ENCODE data around the gene CCDC9B. TPM values are rescaled to one million over a fixed set of nuclear protein-coding genes. Genes with fewer than 3 reads are reported as not detected.

Gene CCDC9B
- total and polyA plus RNA-seq, 5 donors = 71.9 to 144 (median 130) TPM

DNA sequence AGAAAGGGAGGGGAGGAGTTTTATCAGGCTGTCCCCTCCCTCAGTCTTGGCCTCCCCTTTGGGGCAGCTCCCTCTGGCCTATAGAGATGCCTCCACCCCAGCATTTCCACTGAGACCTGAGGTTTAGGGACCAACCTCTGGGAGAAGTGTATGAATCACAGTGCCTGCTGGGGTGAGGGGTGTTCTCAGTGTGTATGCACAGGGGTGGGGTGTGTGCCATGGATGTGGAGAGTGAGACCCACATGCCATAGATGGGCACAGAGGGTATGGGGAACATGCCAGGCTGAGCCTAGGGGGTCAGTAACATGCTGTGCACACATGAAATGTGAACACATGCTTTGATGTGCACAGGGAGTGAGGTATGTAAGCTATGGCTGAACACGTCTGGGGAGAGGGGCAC is 45.4 kb downstream of the CCDC9B start:
- intact Hi-C loops (cut with DNase I) = no loop called here
- Histone ChIP-seq H3K27me3 (ENCODE audit: control insufficient read depth, insufficient read depth) (no peaks in the 10 kb centered on the region), H3K4me1 (ENCODE audit: control insufficient read depth, insufficient read depth, low read length) (peaks cover 8% of the 10 kb centered on the region), H3K27ac (ENCODE audit: low read length) (peak overlapping the region; percentile 33), H3K4me3 (ENCODE audit: low read length) (no peak overlapping the region), H3K9me3 (ENCODE audit: control insufficient read depth, low read length) (no peaks in the 10 kb centered on the region)
- no peak for ATAC-seq
- 61% methylated on average over 1 of the region's 1 CpG for WGBS
- no peak for DNase-seq

- DNase-seq = peak; percentile 6 to 57 (median 40)
- intact Hi-C loops (cut with DNase I) = no loop called here
- H3K4me3 ChIP-seq (ENCODE audit: low read length) = no peak overlapping the region
- no peaks in the 10 kb centered on the region for H3K27me3 ChIP-seq (ENCODE audit: control insufficient read depth, insufficient read depth)
- peaks cover 8% of the 10 kb centered on the region for H3K4me1 ChIP-seq (ENCODE audit: control insufficient read depth, insufficient read depth, low read length)
- no peak for ATAC-seq
- no peak overlapping the region for H3K27ac ChIP-seq (ENCODE audit: low read length)
- H3K9me3 ChIP-seq (ENCODE audit: control insufficient read depth, low read length) = no peaks in the 10 kb centered on the region
- WGBS = 92% methylated on average over 20 of the region's 20 CpGs
Observed at GRCh38 chr15:40293905-40294895, 46.5 kb downstream of the CCDC9B start.

DNA sequence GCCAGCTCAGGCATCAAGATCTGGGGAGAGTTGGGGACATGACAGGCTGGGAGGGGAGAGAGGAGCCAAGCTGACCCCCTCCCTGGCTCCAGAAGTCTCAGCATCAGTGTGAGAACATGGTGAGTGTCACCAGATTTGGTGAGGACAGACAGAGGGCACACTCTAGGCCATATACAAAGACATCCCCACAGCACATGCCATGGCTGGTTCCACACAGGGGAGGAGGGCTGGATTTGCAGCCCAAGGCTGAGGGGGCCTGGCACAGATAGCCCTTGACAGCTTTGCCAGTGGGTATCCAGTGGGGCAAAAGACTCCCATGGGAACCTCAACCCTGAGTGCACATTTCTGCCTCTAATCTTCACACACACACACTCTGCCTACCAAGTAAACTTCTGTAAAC is 47.7 kb downstream of the CCDC9B start:
- ATAC-seq = peak in 1 of 2 donors; percentile 13
- intact Hi-C loops (cut with DNase I) = no loop called here
- DNase-seq = peak; percentile 5 to 48 (median 47)
- no peaks in the 10 kb centered on the region for H3K9me3 ChIP-seq (ENCODE audit: control insufficient read depth, low read length)
- H3K4me1 ChIP-seq (ENCODE audit: control insufficient read depth, insufficient read depth, low read length) = peaks cover 8% of the 10 kb centered on the region
- H3K27ac ChIP-seq (ENCODE audit: low read length) = peak overlapping the region; percentile 20
- no peak overlapping the region for H3K4me3 ChIP-seq (ENCODE audit: low read length)
- no peaks in the 10 kb centered on the region for H3K27me3 ChIP-seq (ENCODE audit: control insufficient read depth, insufficient read depth)

DNA sequence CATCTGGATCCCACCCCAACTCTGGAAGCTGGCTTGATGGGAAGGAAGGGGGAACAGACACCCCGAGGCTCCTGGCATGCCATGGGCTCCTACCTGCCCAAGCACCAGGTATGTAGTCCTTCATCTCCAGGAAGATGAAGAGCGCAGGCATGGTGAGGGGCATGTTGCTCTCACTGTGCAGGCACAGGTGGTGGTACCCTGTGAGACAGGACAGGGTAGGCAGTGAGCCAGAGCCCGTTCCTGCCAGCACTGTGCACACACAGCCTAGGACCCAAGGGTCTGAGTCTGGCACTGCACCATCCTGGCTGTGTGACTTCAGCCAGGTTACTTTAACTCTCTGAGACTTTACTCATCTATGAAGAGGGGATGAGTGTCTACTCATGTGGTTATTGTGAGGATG is 48.5 kb downstream of the CCDC9B start:
- H3K4me1 ChIP-seq (ENCODE audit: control insufficient read depth, insufficient read depth, low read length) = peaks cover 8% of the 10 kb centered on the region
- peak in 2 of 3 donors; percentile 37 to 60 for DNase-seq
- no peaks in the 10 kb centered on the region for H3K9me3 ChIP-seq (ENCODE audit: control insufficient read depth, low read length)
- H3K4me3 ChIP-seq (ENCODE audit: low read length) = no peak overlapping the region
- no peaks in the 10 kb centered on the region for H3K27me3 ChIP-seq (ENCODE audit: control insufficient read depth, insufficient read depth)
- WGBS = 86% methylated on average over 3 of the region's 3 CpGs
- H3K27ac ChIP-seq (ENCODE audit: low read length) = no peak overlapping the region
- ATAC-seq = no peak
- intact Hi-C loops (cut with DNase I) = no loop called here

DNA sequence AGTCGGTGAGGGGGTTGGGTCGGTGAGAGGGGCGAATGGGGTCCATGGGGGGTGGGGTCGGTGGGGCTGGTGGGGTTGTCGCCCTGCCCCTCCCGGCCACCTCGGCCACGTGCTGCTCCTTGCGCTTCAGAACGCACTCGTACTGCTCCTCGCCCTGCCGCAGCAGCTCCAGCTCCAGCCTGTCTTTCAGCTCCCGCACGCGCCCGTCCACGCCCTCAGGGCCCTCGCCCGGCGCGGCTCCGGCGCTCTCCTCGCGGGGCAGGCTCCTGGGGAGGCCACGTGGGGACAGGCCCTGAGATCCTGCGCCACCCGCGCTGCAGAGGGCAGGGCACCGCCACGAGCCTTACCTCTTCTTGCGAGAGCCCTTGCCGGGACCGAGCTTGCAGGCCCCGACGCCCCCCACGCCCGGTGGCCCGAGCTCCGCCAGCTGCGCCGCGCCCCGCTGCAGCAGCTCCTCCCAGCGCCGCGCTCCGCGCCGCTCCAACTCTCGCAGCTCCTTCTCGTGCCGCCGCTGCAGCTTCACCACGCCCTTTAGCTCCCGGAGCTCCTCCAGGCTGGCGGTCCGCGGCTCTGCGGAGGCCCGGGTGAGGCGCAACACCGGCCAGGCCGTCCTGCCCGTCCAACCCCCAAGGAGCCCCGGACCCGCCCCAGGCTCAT is 49.7 kb downstream of the CCDC9B start:
- 13% methylated on average over 68 of the region's 68 CpGs for WGBS
- peaks cover 8% of the 10 kb centered on the region for H3K4me1 ChIP-seq (ENCODE audit: control insufficient read depth, insufficient read depth, low read length)
- H3K4me3 ChIP-seq (ENCODE audit: low read length) = no peak overlapping the region
- no peak overlapping the region for H3K27ac ChIP-seq (ENCODE audit: low read length)
- intact Hi-C loops (cut with DNase I) = no loop called here
- H3K9me3 ChIP-seq (ENCODE audit: control insufficient read depth, low read length) = no peaks in the 10 kb centered on the region
- no peaks in the 10 kb centered on the region for H3K27me3 ChIP-seq (ENCODE audit: control insufficient read depth, insufficient read depth)
- ATAC-seq (peak; percentile 54 to 71), DNase-seq (peak; percentile 66 to 84 (median 81))

- H3K27me3 ChIP-seq (ENCODE audit: control insufficient read depth, insufficient read depth) = no peaks in the 10 kb centered on the region
- DNase-seq = peak in 1 of 3 donors; percentile 13
- WGBS = 38% methylated on average over 12 of the region's 12 CpGs
- no peak overlapping the region for H3K27ac ChIP-seq (ENCODE audit: low read length)
- no peak overlapping the region for H3K4me3 ChIP-seq (ENCODE audit: low read length)
- ATAC-seq = no peak
- intact Hi-C loops (cut with DNase I) = no loop called here
- peaks cover 8% of the 10 kb centered on the region for H3K4me1 ChIP-seq (ENCODE audit: control insufficient read depth, insufficient read depth, low read length)
- H3K9me3 ChIP-seq (ENCODE audit: control insufficient read depth, low read length) = no peaks in the 10 kb centered on the region
Observed at GRCh38 chr15:40290545-40290917, 50.2 kb downstream of the CCDC9B start.

DNA sequence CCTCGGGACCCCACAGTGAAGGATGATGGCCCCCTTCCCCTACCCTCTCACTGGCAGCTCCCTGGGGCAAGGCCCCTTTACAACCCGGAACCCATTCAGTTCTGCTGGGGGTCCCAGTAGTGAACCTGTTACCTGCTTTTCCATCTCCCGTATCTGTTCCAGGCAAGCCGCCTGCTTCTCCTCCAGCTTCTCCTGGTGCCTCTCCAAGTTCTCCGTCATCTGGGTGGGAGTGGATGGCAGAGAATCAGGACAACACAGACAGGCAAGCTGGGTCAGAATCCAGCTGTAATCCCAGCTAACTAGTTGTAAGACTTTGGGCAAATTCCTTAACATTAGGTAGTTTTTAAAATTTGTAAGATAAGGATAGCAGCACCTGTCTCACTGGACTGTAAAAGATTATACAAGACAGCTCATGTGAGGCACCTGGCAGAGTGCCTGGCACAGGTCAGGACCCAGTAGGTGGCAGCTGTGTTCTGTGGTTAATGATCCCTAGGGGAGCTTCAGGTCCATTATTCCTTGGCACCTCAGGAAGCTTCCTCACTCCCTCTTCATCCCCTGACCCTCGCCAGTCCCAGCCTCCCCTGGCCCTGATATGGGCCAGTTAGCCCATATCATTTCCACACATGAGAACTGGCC is 51.5 kb downstream of the CCDC9B start:
- Histone ChIP-seq H3K4me3 (ENCODE audit: low read length) (no peak overlapping the region), H3K4me1 (ENCODE audit: control insufficient read depth, insufficient read depth, low read length) (peaks cover 4% of the 10 kb centered on the region), H3K27ac (ENCODE audit: low read length) (no peak overlapping the region), H3K9me3 (ENCODE audit: control insufficient read depth, low read length) (no peaks in the 10 kb centered on the region), H3K27me3 (ENCODE audit: control insufficient read depth, insufficient read depth) (no peaks in the 10 kb centered on the region)
- intact Hi-C loops (cut with DNase I) = loop anchor here in 1 of 4 donors (10.0 kb wide), 1 partner anchor 126 kb away; no protein-coding TSS in a partner anchor
- WGBS = 65% methylated on average over 6 of the region's 6 CpGs
- ATAC-seq (no peak), DNase-seq (peak in 2 of 3 donors; percentile 53 to 68)

- DNase-seq (peak in 2 of 3 donors; percentile 53 to 66), ATAC-seq (no peak)
- Histone ChIP-seq H3K4me3 (ENCODE audit: low read length) (no peak overlapping the region), H3K27ac (ENCODE audit: low read length) (no peak overlapping the region), H3K27me3 (ENCODE audit: control insufficient read depth, insufficient read depth) (no peaks in the 10 kb centered on the region), H3K9me3 (ENCODE audit: control insufficient read depth, low read length) (no peaks in the 10 kb centered on the region), H3K4me1 (ENCODE audit: control insufficient read depth, insufficient read depth, low read length) (peaks cover 4% of the 10 kb centered on the region)
- WGBS = 57% methylated on average over 4 of the region's 4 CpGs
- intact Hi-C loops (cut with DNase I) = loop anchor here in 1 of 4 donors (10.0 kb wide), 1 partner anchor 127 kb away; no protein-coding TSS in a partner anchor
Observed at GRCh38 chr15:40287968-40288367, 52.8 kb downstream of the CCDC9B start.

GRCh38 chr15:40287505-40287904 is 53.2 kb downstream of the CCDC9B start:
- DNase-seq = peak in 1 of 3 donors; percentile 7
- H3K27ac ChIP-seq (ENCODE audit: low read length) = no peak overlapping the region
- WGBS = 85% methylated on average over 3 of the region's 3 CpGs
- no peaks in the 10 kb centered on the region for H3K9me3 ChIP-seq (ENCODE audit: control insufficient read depth, low read length)
- intact Hi-C loops (cut with DNase I) = loop anchor here in 1 of 4 donors (10.0 kb wide), 1 partner anchor 127 kb away; no protein-coding TSS in a partner anchor
- H3K27me3 ChIP-seq (ENCODE audit: control insufficient read depth, insufficient read depth) = no peaks in the 10 kb centered on the region
- H3K4me3 ChIP-seq (ENCODE audit: low read length) = no peak overlapping the region
- H3K4me1 ChIP-seq (ENCODE audit: control insufficient read depth, insufficient read depth, low read length) = peaks cover 4% of the 10 kb centered on the region
- ATAC-seq = no peak

- Histone ChIP-seq H3K4me1 (ENCODE audit: control insufficient read depth, insufficient read depth, low read length) (peaks cover 2% of the 10 kb centered on the region), H3K9me3 (ENCODE audit: control insufficient read depth, low read length) (no peaks in the 10 kb centered on the region), H3K27me3 (ENCODE audit: control insufficient read depth, insufficient read depth) (no peaks in the 10 kb centered on the region), H3K27ac (ENCODE audit: low read length) (no peak overlapping the region), H3K4me3 (ENCODE audit: low read length) (no peak overlapping the region)
- no peak for ATAC-seq
- DNase-seq = peak in 1 of 3 donors; percentile 33
- intact Hi-C loops (cut with DNase I) = loop anchor here in 1 of 4 donors (10.0 kb wide), 1 partner anchor 128 kb away; no protein-coding TSS in a partner anchor
- 79% methylated on average over 7 of the region's 7 CpGs for WGBS
Observed at GRCh38 chr15:40286794-40287193, 53.9 kb downstream of the CCDC9B start.
